K562 (cell line): ENCODE data around the gene OR2H2.

Experiments used
- BRD4 ChIP-seq: fragments of 200-600 bp; sonication (generic); IDR thresholded peaks from 2 replicates; pipeline ENCODE4 v1.6.1; 2017; ENCODE audit warnings: inconsistent platforms
- CBFA2T2 ChIP-seq: fragments of 450-650 bp; conservative IDR thresholded peaks from 2 replicates; pipeline ENCODE4 v1.6.1; 2017; ENCODE audit warnings: mild to moderate bottlenecking
- IRF2 ChIP-seq: sonication (generic); formaldehyde crosslinking; IDR thresholded peaks from 2 replicates; pipeline ENCODE4 v1.8.1; 2022; ENCODE audit warnings: mild to moderate bottlenecking, missing genetic modification reagents
- MYC ChIP-seq, 2 experiments: fragments of 250-450 bp in 1 of 2; sonication (Bioruptor Pico) in 1 of 2; IDR thresholded peaks; 2 replicates each; pipeline versions ENCODE4 v1.5.1 to v1.6.1; 2012 to 2021; ENCODE audit warnings: low read depth in 2 of 2, borderline replicate concordance in 1 of 2, improper control_type of control experiment in 1 of 2, low read length in 1 of 2, mild to moderate bottlenecking in 1 of 2, moderate library complexity in 1 of 2
- NELFE ChIP-seq: IDR thresholded peaks from 2 replicates; pipeline ENCODE4 v1.6.1; 2011; ENCODE audit warnings: mild to moderate bottlenecking; ENCODE audit not compliant: insufficient read depth, insufficient read length
- PCBP2 ChIP-seq: fragments of 200-400 bp; formaldehyde crosslinking; IDR thresholded peaks from 2 replicates; pipeline ENCODE4 v1.6.1; 2018; ENCODE audit warnings: low read length, low read depth, mild to moderate bottlenecking, moderate library complexity; ENCODE audit not compliant: poor library complexity, severe bottlenecking
- POLR2A ChIP-seq: fragments of 450-650 bp; conservative IDR thresholded peaks from 2 replicates; pipeline ENCODE4 v1.6.1; 2016
- SMAD4 ChIP-seq: fragments of 250-450 bp; sonication (Bioruptor Pico); conservative IDR thresholded peaks from 2 replicates; pipeline ENCODE4 v1.8.0; 2021; ENCODE audit warnings: inconsistent platforms, mild to moderate bottlenecking, moderate library complexity
- TAF7 ChIP-seq: fragments of 450-650 bp; IDR thresholded peaks from 2 replicates; pipeline ENCODE4 v1.6.1; 2016; ENCODE audit warnings: missing genetic modification characterization, missing compliant biosample characterization
- ZBTB33 ChIP-seq: sonication (generic); formaldehyde crosslinking; IDR thresholded peaks from 2 replicates; pipeline ENCODE4 v1.8.1; 2023; ENCODE audit warnings: mild to moderate bottlenecking, missing genetic modification reagents
- ZSCAN32 ChIP-seq: fragments of 450-650 bp; formaldehyde crosslinking; IDR thresholded peaks from 2 replicates; pipeline ENCODE4 v1.4.0; 2020; ENCODE audit warnings: mild to moderate bottlenecking, moderate library complexity
- TF ChIP-seq, protein P1 (sequence below), 3 experiments: IDR thresholded peaks in 2 of 3; conservative IDR thresholded peaks in 1 of 3; 2 replicates each; pipeline ENCODE4 v1.5.1; 2011 to 2012; ENCODE audit warnings: low read length in 3 of 3, mild to moderate bottlenecking in 3 of 3, control low read depth in 2 of 3, improper control_type of control experiment in 1 of 3, inconsistent platforms in 1 of 3, low read depth in 1 of 3, mixed read lengths in 1 of 3, moderate library complexity in 1 of 3; ENCODE audit not compliant: insufficient read depth in 2 of 3
- TF ChIP-seq, protein P2 (sequence below): fragments of 250-450 bp; sonication (Bioruptor Pico); IDR thresholded peaks from 2 replicates; pipeline ENCODE4 v1.4.0; 2020; ENCODE audit warnings: mild to moderate bottlenecking, moderate library complexity

GRCh38 chr6:29576056-29576455, 8.9 kb upstream of the OR2H2 start:
- TF ChIP-seq BRD4 = no peak
- TF ChIP-seq POLR2A = no peak
- TF ChIP-seq, protein P1, sequence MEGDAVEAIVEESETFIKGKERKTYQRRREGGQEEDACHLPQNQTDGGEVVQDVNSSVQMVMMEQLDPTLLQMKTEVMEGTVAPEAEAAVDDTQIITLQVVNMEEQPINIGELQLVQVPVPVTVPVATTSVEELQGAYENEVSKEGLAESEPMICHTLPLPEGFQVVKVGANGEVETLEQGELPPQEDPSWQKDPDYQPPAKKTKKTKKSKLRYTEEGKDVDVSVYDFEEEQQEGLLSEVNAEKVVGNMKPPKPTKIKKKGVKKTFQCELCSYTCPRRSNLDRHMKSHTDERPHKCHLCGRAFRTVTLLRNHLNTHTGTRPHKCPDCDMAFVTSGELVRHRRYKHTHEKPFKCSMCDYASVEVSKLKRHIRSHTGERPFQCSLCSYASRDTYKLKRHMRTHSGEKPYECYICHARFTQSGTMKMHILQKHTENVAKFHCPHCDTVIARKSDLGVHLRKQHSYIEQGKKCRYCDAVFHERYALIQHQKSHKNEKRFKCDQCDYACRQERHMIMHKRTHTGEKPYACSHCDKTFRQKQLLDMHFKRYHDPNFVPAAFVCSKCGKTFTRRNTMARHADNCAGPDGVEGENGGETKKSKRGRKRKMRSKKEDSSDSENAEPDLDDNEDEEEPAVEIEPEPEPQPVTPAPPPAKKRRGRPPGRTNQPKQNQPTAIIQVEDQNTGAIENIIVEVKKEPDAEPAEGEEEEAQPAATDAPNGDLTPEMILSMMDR (IDR thresholded peaks at IDR 0.05 in 2 of 3, conservative IDR thresholded peaks at IDR 0.05 in 1 of 3; ENCODE audit: insufficient read depth in 2 of 3, low read depth in 1 of 3, low read length in 3 of 3) = no peak
- TF ChIP-seq NELFE = no peak
- no peak for TF ChIP-seq ZBTB33 (CRISPR knock-in tag)
- TF ChIP-seq PCBP2 = no peak
- TF ChIP-seq ZSCAN32 (CRISPR knock-in tag) = no peak
- TF ChIP-seq TAF7 = no peak
- no peak for TF ChIP-seq CBFA2T2
- TF ChIP-seq MYC (IDR thresholded peaks at IDR 0.05; ENCODE audit: low read depth, low read length) = no peak
- TF ChIP-seq MYC (CRISPR knock-in tag; IDR thresholded peaks at IDR 0.05; ENCODE audit: borderline replicate concordance, low read depth) = no peak
- no peak for TF ChIP-seq SMAD4 (CRISPR knock-in tag)
- TF ChIP-seq IRF2 (CRISPR knock-in tag) = no peak
- TF ChIP-seq, protein P2, sequence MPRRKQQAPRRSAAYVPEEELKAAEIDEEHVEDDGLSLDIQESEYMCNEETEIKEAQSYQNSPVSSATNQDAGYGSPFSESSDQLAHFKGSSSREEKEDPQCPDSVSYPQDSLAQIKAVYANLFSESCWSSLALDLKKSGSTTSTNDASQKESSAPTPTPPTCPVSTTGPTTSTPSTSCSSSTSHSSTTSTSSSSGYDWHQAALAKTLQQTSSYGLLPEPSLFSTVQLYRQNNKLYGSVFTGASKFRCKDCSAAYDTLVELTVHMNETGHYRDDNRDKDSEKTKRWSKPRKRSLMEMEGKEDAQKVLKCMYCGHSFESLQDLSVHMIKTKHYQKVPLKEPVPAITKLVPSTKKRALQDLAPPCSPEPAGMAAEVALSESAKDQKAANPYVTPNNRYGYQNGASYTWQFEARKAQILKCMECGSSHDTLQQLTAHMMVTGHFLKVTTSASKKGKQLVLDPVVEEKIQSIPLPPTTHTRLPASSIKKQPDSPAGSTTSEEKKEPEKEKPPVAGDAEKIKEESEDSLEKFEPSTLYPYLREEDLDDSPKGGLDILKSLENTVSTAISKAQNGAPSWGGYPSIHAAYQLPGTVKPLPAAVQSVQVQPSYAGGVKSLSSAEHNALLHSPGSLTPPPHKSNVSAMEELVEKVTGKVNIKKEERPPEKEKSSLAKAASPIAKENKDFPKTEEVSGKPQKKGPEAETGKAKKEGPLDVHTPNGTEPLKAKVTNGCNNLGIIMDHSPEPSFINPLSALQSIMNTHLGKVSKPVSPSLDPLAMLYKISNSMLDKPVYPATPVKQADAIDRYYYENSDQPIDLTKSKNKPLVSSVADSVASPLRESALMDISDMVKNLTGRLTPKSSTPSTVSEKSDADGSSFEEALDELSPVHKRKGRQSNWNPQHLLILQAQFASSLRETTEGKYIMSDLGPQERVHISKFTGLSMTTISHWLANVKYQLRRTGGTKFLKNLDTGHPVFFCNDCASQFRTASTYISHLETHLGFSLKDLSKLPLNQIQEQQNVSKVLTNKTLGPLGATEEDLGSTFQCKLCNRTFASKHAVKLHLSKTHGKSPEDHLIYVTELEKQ = no peak
